PC-9 (cell line): ENCODE data around the gene PITPNM1.

Source experiments
- EZH2 ChIP-seq: fragments of 200-600 bp; sonication (generic); IDR thresholded peaks from 2 replicates; pipeline ENCODE4 v1.8.0; 2017; ENCODE audit warnings: antibody characterized with exemption, low read depth
- TF ChIP-seq, protein P1 (sequence below): fragments of 200-600 bp; sonication (generic); conservative IDR thresholded peaks from 2 replicates; pipeline ENCODE4 v1.6.1; 2017; ENCODE audit warnings: mixed run types, antibody characterized with exemption, mild to moderate bottlenecking, moderate library complexity

DNA sequence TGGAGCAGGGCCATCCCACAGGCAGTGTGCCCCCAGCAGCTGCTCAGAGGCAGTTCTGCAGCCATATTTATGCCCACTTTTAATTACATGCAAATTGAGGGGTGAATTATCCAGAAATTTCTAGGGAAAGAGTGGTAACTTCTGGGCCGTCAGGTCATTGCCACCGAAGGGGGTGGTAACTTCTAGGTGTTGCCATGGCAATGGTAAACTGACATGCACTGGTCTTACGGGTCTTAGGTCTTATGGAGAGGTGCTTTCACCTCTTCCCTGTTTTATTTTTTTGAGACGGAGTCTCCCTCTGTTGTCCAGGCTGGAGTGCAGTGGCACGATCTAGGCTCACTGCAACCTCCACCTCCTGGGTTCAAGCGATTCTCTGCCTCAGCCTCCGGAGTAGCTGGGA lies 32.3 kb downstream of the PITPNM1 start:
- TF ChIP-seq, protein P1, sequence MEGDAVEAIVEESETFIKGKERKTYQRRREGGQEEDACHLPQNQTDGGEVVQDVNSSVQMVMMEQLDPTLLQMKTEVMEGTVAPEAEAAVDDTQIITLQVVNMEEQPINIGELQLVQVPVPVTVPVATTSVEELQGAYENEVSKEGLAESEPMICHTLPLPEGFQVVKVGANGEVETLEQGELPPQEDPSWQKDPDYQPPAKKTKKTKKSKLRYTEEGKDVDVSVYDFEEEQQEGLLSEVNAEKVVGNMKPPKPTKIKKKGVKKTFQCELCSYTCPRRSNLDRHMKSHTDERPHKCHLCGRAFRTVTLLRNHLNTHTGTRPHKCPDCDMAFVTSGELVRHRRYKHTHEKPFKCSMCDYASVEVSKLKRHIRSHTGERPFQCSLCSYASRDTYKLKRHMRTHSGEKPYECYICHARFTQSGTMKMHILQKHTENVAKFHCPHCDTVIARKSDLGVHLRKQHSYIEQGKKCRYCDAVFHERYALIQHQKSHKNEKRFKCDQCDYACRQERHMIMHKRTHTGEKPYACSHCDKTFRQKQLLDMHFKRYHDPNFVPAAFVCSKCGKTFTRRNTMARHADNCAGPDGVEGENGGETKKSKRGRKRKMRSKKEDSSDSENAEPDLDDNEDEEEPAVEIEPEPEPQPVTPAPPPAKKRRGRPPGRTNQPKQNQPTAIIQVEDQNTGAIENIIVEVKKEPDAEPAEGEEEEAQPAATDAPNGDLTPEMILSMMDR: no peak
- no peak for TF ChIP-seq EZH2
